HCT116 (cell line): Measurements from ENCODE around the gene THADA. TPM values are rescaled to one million over a fixed set of nuclear protein-coding genes. Genes with fewer than 3 reads are reported as not detected.

Experiments used
- ATAC-seq: fragments of 200-7000 bp; cut with Tn5 transposase; 2 replicates; pipeline ENCODE4 v1.9.1; 2020; ENCODE audit warnings: mild to moderate bottlenecking, moderate library complexity
- BruUV-seq: library from RNA; stranded (reverse); fragments of 400-500 nt; replicated peaks from 2 replicates; lab custom pipeline; 2021; lab: Mats Ljungman, UMichigan
- CTCF ChIA-PET: fragments of 300-600 bp; sonication (Branson Sonifier 250); formaldehyde crosslinking; loops from one replicate; lab custom pipeline; 2021; ENCODE audit warnings: antibody characterized with exemption; lab: Charles Lee
- POLR2A ChIA-PET: fragments of 300-600, 350-600 bp; sonication (Branson Sonifier 250); formaldehyde crosslinking; loops from one replicate; lab custom pipeline; 2021; ENCODE audit warnings: antibody characterized with exemption; lab: Charles Lee
- RAD21 ChIA-PET, 2 experiments: fragments of 300-600 bp; sonication (Branson Sonifier 250); formaldehyde crosslinking; loops; one replicate each; lab custom pipeline; 2023; ENCODE audit warnings: low total read pairs in 2 of 2; ENCODE audit not compliant: uncharacterized antibody in 2 of 2, unreplicated experiment in 2 of 2, low non-redundant PET in 1 of 2; lab: Charles Lee
- DNase-seq: peaks from one replicate; pipeline ENCODE4 v3.0.0-alpha.2; 2010; ENCODE audit warnings: low read depth, low spot score
- H2AFZ ChIP-seq: fragments of 200-600 bp; shearing (Covaris generic), sonication (generic); 2 replicates; pipeline ENCODE4 v1.6.1; 2017; ENCODE audit warnings: low read depth, mixed run types, mixed read lengths, antibody characterized with exemption, low read length; ENCODE audit not compliant: poor library complexity, severe bottlenecking
- H3K27ac ChIP-seq: 2 replicates; pipeline ENCODE4 v1.5.1; 2012; ENCODE audit warnings: low read depth, low read length
- H3K27me3 ChIP-seq: fragments of 200-600 bp; sonication (generic); 2 replicates; pipeline ENCODE4 v1.6.1; 2016; ENCODE audit warnings: mixed run types, low read length, mixed read lengths; ENCODE audit not compliant: insufficient read depth
- H3K36me3 ChIP-seq, 2 experiments: fragments of 200-500 bp in 1 of 2; fragments of 200-600 bp in 1 of 2; sonication (Bioruptor generic) in 1 of 2; sonication (generic) in 1 of 2; 2 replicates each; pipeline versions ENCODE4 v1.5.1 to v1.6.1; 2014 to 2016; ENCODE audit warnings: low read length in 2 of 2, inconsistent platforms in 1 of 2, mixed read lengths in 1 of 2, mixed run types in 1 of 2; ENCODE audit not compliant: insufficient read depth in 2 of 2, control insufficient read depth in 1 of 2
- H3K4me1 ChIP-seq, 2 experiments: fragments of 200-600 bp in 1 of 2; sonication (generic) in 1 of 2; 2 replicates each; pipeline versions ENCODE4 v1.5.1 to v1.6.1; 2012 to 2017; ENCODE audit warnings: low read length in 2 of 2, inconsistent platforms in 1 of 2, mild to moderate bottlenecking in 1 of 2, mixed read lengths in 1 of 2, mixed run types in 1 of 2, moderate library complexity in 1 of 2; ENCODE audit not compliant: insufficient read depth in 2 of 2, control insufficient read depth in 1 of 2
- H3K4me2 ChIP-seq: fragments of 200-600 bp; sonication (generic); 2 replicates; pipeline ENCODE4 v1.6.1; 2017; ENCODE audit warnings: mixed run types, low read length, mixed read lengths
- H3K4me3 ChIP-seq, 2 experiments: fragments of 200-600 bp in 1 of 2; sonication (generic) in 1 of 2; replicated peaks in 1 of 2; 2 replicates each; pipeline ENCODE4 v1.5.1; 2011 to 2016; ENCODE audit warnings: low read length in 2 of 2, control low read depth in 1 of 2, low read depth in 1 of 2, mild to moderate bottlenecking in 1 of 2, mixed read lengths in 1 of 2, mixed run types in 1 of 2
- H3K79me2 ChIP-seq: fragments of 200-600 bp; sonication (generic); 2 replicates; pipeline ENCODE4 v1.6.1; 2017; ENCODE audit warnings: mild to moderate bottlenecking, mixed run types, low read length, moderate library complexity, mixed read lengths; ENCODE audit not compliant: insufficient read depth
- H3K9ac ChIP-seq: fragments of 200-600 bp; sonication (generic); 2 replicates; pipeline ENCODE4 v1.6.1; 2016; ENCODE audit warnings: low read length, mixed read lengths
- H3K9me2 ChIP-seq: fragments of 200-600 bp; sonication (generic), shearing (Covaris generic); 2 replicates; pipeline ENCODE4 v1.6.1; 2017; ENCODE audit warnings: mixed run types, mild to moderate bottlenecking, moderate library complexity; ENCODE audit not compliant: insufficient read depth
- H3K9me3 ChIP-seq, 2 experiments: fragments of 200-500 bp in 1 of 2; fragments of 200-600 bp in 1 of 2; sonication (Bioruptor generic) in 1 of 2; sonication (generic) in 1 of 2; 2 replicates each; pipeline ENCODE4 v1.6.1; 2014 to 2017; ENCODE audit warnings: low read length in 2 of 2, mixed read lengths in 2 of 2, inconsistent platforms in 1 of 2, low read depth in 1 of 2, mild to moderate bottlenecking in 1 of 2, mixed run types in 1 of 2, moderate library complexity in 1 of 2; ENCODE audit not compliant: control insufficient read depth in 1 of 2, insufficient read depth in 1 of 2
- H4K20me1 ChIP-seq: fragments of 200-600 bp; sonication (generic), shearing (Covaris generic); 2 replicates; pipeline ENCODE4 v1.6.1; 2017; ENCODE audit warnings: mixed run types, mild to moderate bottlenecking, moderate library complexity; ENCODE audit not compliant: insufficient read depth
- CBX3 ChIP-seq: IDR thresholded peaks from 2 replicates; pipeline ENCODE4 v1.6.1; 2012; ENCODE audit warnings: low read depth
- CEBPB ChIP-seq: IDR thresholded peaks from 2 replicates; pipeline ENCODE4 v1.6.1; 2012; ENCODE audit warnings: low read depth
- CTCF ChIP-seq, 3 experiments: fragments of 200-600 bp in 1 of 3; sonication (generic) in 1 of 3; IDR thresholded peaks in 2 of 3; conservative IDR thresholded peaks in 1 of 3; 2 replicates each; pipeline ENCODE4 v1.5.1; 2012 to 2017; ENCODE audit warnings: low read depth in 2 of 3, low read length in 2 of 3, antibody characterized with exemption in 1 of 3, borderline replicate concordance in 1 of 3, control low read depth in 1 of 3, mild to moderate bottlenecking in 1 of 3, mixed read lengths in 1 of 3, mixed run types in 1 of 3, moderate library complexity in 1 of 3; ENCODE audit not compliant: insufficient read depth in 1 of 3
- ELF1 ChIP-seq: IDR thresholded peaks from 2 replicates; pipeline ENCODE4 v1.6.1; 2012; ENCODE audit warnings: low read depth, borderline replicate concordance
- FOSL1 ChIP-seq: IDR thresholded peaks from 2 replicates; pipeline ENCODE4 v1.6.1; 2012; ENCODE audit warnings: low read depth
- MAX ChIP-seq: IDR thresholded peaks from 2 replicates; pipeline ENCODE4 v1.6.1; 2012
- POLR2A ChIP-seq: IDR thresholded peaks from 2 replicates; pipeline ENCODE4 v1.7.0; 2011; ENCODE audit warnings: borderline replicate concordance; ENCODE audit not compliant: insufficient read depth, insufficient read length; ENCODE audit errors: extremely low read depth
- SP1 ChIP-seq: IDR thresholded peaks from 2 replicates; pipeline ENCODE4 v1.6.1; 2012; ENCODE audit warnings: low read depth
- TCF7L2 ChIP-seq: IDR thresholded peaks from 2 replicates; pipeline ENCODE4 v1.7.0; 2011; ENCODE audit warnings: borderline replicate concordance, inconsistent platforms; ENCODE audit not compliant: insufficient read depth, insufficient read length; ENCODE audit errors: extremely low read depth
- ZBTB33 ChIP-seq: IDR thresholded peaks from 2 replicates; pipeline ENCODE4 v1.6.1; 2011; ENCODE audit warnings: mild to moderate bottlenecking, low read length, moderate library complexity; ENCODE audit not compliant: insufficient replicate concordance; ENCODE audit errors: extremely low read depth
- ZFX ChIP-seq: fragments of 450-650 bp; IDR thresholded peaks from 2 replicates; pipeline ENCODE4 v1.6.1; 2017
- ZNF274 ChIP-seq: fragments of 200-500 bp; sonication (Bioruptor generic); IDR thresholded peaks from 2 replicates; pipeline ENCODE4 v1.6.1; 2014; ENCODE audit warnings: mild to moderate bottlenecking, low read depth, low read length, inconsistent platforms
- intact Hi-C: fragments of 100-400 bp; cut with micrococcal nuclease; formaldehyde crosslinking; loops from 2 replicates; pipeline ENCODE4 v1.10.0; 2022
- total RNA-seq: library from RNA; stranded (reverse); gene quantifications from one replicate; pipeline ENCODE4 v1.2.1, GENCODE V29; 2021; ENCODE audit not compliant: unreplicated experiment

The THADA gene
- total RNA-seq, 1 experiment from 2014 or later, result 30.7 TPM

GRCh38 chr2:43515807-43516497, 79.9 kb downstream of the THADA start:
- intact Hi-C loops, result no loop called here
- ChIA-PET POLR2A (no interaction called here), CTCF (no interaction called here), RAD21 (no interaction called here)
- Histone ChIP-seq H3K4me1 (no peaks in the 10 kb centered on the region), H3K79me2 (no peaks in the 10 kb centered on the region), H3K4me2 (no peak overlapping the region), H3K36me3 (no peaks in the 10 kb centered on the region), H3K9ac (no peak overlapping the region), H2AFZ (no peak overlapping the region), H3K4me3 (no peak overlapping the region), H4K20me1 (peaks cover 4% of the 10 kb centered on the region; the same call in 1 of the 2 replicates), H3K27ac (no peak overlapping the region), H3K9me3 (no peaks in the 10 kb centered on the region), H3K27me3 (no peaks in the 10 kb centered on the region), H3K9me2 (no peaks in the 10 kb centered on the region; the same call in 1 of the 2 replicates)
- DNase-seq (no peak), ATAC-seq (no peak)
- BruUV-seq, result no TSS peak
- no peak for TF ChIP-seq ELF1
- TF ChIP-seq, all 23 proteins: peak for 0

- H3K9me2 ChIP-seq, result no peaks in the 10 kb centered on the region; the same call in 1 of the 2 replicates
- ChIA-PET CTCF (no interaction called here), RAD21 (no interaction called here), POLR2A (no interaction called here)
- no peak for DNase-seq
- no TSS peak for BruUV-seq
- no peak overlapping the region for H3K4me2 ChIP-seq
- H3K4me1 ChIP-seq, result no peaks in the 10 kb centered on the region
- H3K79me2 ChIP-seq, result no peaks in the 10 kb centered on the region
- peaks cover 4% of the 10 kb centered on the region; the same call in 1 of the 2 replicates for H4K20me1 ChIP-seq
- H3K4me3 ChIP-seq, result no peak overlapping the region
- no peak overlapping the region for H2AFZ ChIP-seq
- ATAC-seq, result no peak
- H3K9me3 ChIP-seq, result no peaks in the 10 kb centered on the region
- H3K36me3 ChIP-seq, result no peaks in the 10 kb centered on the region
- H3K9ac ChIP-seq, result no peak overlapping the region
- TF ChIP-seq CEBPB (no peak), ZFX (no peak), SP1 (no peak), ZBTB33 (no peak), CTCF (IDR thresholded peaks at IDR 0.05 in 2 of 3, conservative IDR thresholded peaks at IDR 0.05 in 1 of 3; ENCODE audit: borderline replicate concordance in 1 of 3, insufficient read depth in 1 of 3, low read depth in 2 of 3, low read length in 2 of 3) (no peak), TCF7L2 (no peak), MAX (no peak), CBX3 (no peak), ZNF274 (no peak), POLR2A (no peak), FOSL1 (no peak)
- TF ChIP-seq, all 23 proteins: peak for 0
- intact Hi-C loops, result no loop called here
- Histone ChIP-seq H3K27ac (no peak overlapping the region), H3K27me3 (no peaks in the 10 kb centered on the region)
Measured at GRCh38 chr2:43515248-43515647, 80.6 kb downstream of the THADA start.
